GM12878 (cell line): Measurements from ENCODE around the gene TSPAN2. TPM values are rescaled to one million over a fixed set of nuclear protein-coding genes. Genes with fewer than 3 reads are reported as not detected.

Experiments used
- ATAC-seq: fragments of 200-7000 bp; cut with Tn5 transposase; 3 replicates; pipeline ENCODE4 v1.9.1; 2020; ENCODE audit warnings: mild to moderate bottlenecking, moderate library complexity
- BruUV-seq: library from RNA; stranded (reverse); fragments of 400-500 nt; replicated peaks from 2 replicates; lab custom pipeline; 2021; lab: Mats Ljungman, UMichigan
- CTCF ChIA-PET: fragments of 300-600 bp; sonication (Branson Sonifier 250); formaldehyde crosslinking; extraction: SDS; loops from one replicate; lab custom pipeline; 2021; ENCODE audit warnings: inconsistent platforms; lab: Yijun Ruan, JAX
- POLR2A ChIA-PET: fragments of 350-600 bp; formaldehyde crosslinking; extraction: SDS; loops from one replicate; lab custom pipeline; 2021; ENCODE audit warnings: inconsistent platforms; lab: Charles Lee
- RAD21 ChIA-PET: fragments of 300-600 bp; sonication (Branson Sonifier 250); formaldehyde crosslinking; loops from one replicate; lab custom pipeline; 2023; ENCODE audit warnings: antibody characterized with exemption; ENCODE audit not compliant: unreplicated experiment; lab: Charles Lee
- SMC1A ChIA-PET: fragments of 300-600 bp; sonication (Branson Sonifier 250); formaldehyde crosslinking; loops from one replicate; lab custom pipeline; 2023; ENCODE audit not compliant: unreplicated experiment, uncharacterized antibody; lab: Charles Lee
- DNase-seq: peaks from one replicate; pipeline ENCODE4 v3.0.0-alpha.2; 2011; ENCODE audit warnings: low read depth, low spot score
- FAIRE-seq: peaks from 3 replicates; lab custom pipeline; 2011; peaks lifted over from hg19 to GRCh38; lab: Jason Lieb, UNC
- H2AFZ ChIP-seq: 2 replicates; pipeline ENCODE4 v1.6.0; 2011; ENCODE audit warnings: low read depth, low read length, control low read depth; ENCODE audit not compliant: control insufficient read depth
- H3K27ac ChIP-seq: 2 replicates; pipeline ENCODE4 v1.5.1; 2011; ENCODE audit warnings: control low read depth; ENCODE audit not compliant: control insufficient read depth, insufficient read depth
- H3K27me3 ChIP-seq, 2 experiments: replicated peaks in 1 of 2; 2 replicates each; pipeline versions ENCODE4 v1.6.0 to v1.6.1; 2011; ENCODE audit warnings: low read length in 1 of 2; ENCODE audit not compliant: control insufficient read depth in 2 of 2, insufficient read depth in 2 of 2
- H3K36me3 ChIP-seq, 2 experiments: 2 replicates each; pipeline ENCODE4 v1.5.1; 2011; ENCODE audit warnings: low read length in 1 of 2; ENCODE audit not compliant: control insufficient read depth in 2 of 2, insufficient read depth in 2 of 2
- H3K4me1 ChIP-seq: 2 replicates; pipeline ENCODE4 v1.6.1; 2011; ENCODE audit warnings: mild to moderate bottlenecking, low read length, moderate library complexity, mixed read lengths; ENCODE audit not compliant: control insufficient read depth, insufficient read depth
- H3K4me2 ChIP-seq: 2 replicates; pipeline ENCODE4 v1.6.0; 2011; ENCODE audit warnings: control low read depth; ENCODE audit not compliant: control insufficient read depth, insufficient read depth
- H3K4me3 ChIP-seq: fragments of 200-600 bp; sonication (generic); 2 replicates; pipeline ENCODE4 v1.5.1; 2016
- H3K79me2 ChIP-seq: 2 replicates; pipeline ENCODE4 v1.6.0; 2011; ENCODE audit warnings: low read length; ENCODE audit not compliant: control insufficient read depth, insufficient read depth
- H3K9ac ChIP-seq: 2 replicates; pipeline ENCODE4 v1.8.0; 2011; ENCODE audit warnings: low read length, control low read depth, mixed read lengths; ENCODE audit not compliant: control insufficient read depth, insufficient read depth
- H3K9me3 ChIP-seq: replicated peaks from 3 replicates; pipeline ENCODE4 v1.5.1; 2011; ENCODE audit warnings: mild to moderate bottlenecking, low read length; ENCODE audit not compliant: control insufficient read depth, insufficient read depth
- H4K20me1 ChIP-seq: 2 replicates; pipeline ENCODE4 v1.6.0; 2011; ENCODE audit not compliant: control insufficient read depth, insufficient read depth
- BCL11A ChIP-seq: IDR thresholded peaks from 2 replicates; pipeline ENCODE4 v1.6.1; 2011; ENCODE audit warnings: low read depth, low read length
- CEBPB ChIP-seq, 2 experiments: fragments of 150-350 bp in 1 of 2; IDR thresholded peaks; 2 replicates each; pipeline ENCODE4 v1.6.1; 2012 to 2014; ENCODE audit warnings: low read depth in 2 of 2, low read length in 2 of 2, borderline replicate concordance in 1 of 2, inconsistent platforms in 1 of 2
- CHD4 ChIP-seq: fragments of 200-600 bp; sonication (generic); IDR thresholded peaks from 2 replicates; pipeline ENCODE4 v1.6.1; 2016; ENCODE audit warnings: mild to moderate bottlenecking
- CREM ChIP-seq: IDR thresholded peaks from 2 replicates; pipeline ENCODE4 v1.6.1; 2014; ENCODE audit warnings: antibody characterized with exemption, low read depth
- EED ChIP-seq: sonication (generic); IDR thresholded peaks from 2 replicates; pipeline ENCODE4 v1.6.1; 2016; ENCODE audit warnings: antibody characterized with exemption, low read depth
- HDAC2 ChIP-seq: fragments of 200-600 bp; sonication (generic); IDR thresholded peaks from 2 replicates; pipeline ENCODE4 v1.6.1; 2017
- MYC ChIP-seq: IDR thresholded peaks from 2 replicates; pipeline ENCODE4 v1.6.1; 2011; ENCODE audit warnings: mild to moderate bottlenecking, low read length, moderate library complexity, inconsistent platforms; ENCODE audit not compliant: insufficient read depth, insufficient replicate concordance, insufficient read length, severe bottlenecking
- POLR2AphosphoS2 ChIP-seq: IDR thresholded peaks from 2 replicates; pipeline ENCODE4 v1.6.1; 2011; ENCODE audit warnings: low read depth, mild to moderate bottlenecking, low read length, improper control_type of control experiment, moderate library complexity
- STAT3 ChIP-seq: IDR thresholded peaks from 2 replicates; pipeline ENCODE4 v1.6.1; 2011; ENCODE audit warnings: low read depth, low read length, improper control_type of control experiment
- TAF1 ChIP-seq: IDR thresholded peaks from 2 replicates; pipeline ENCODE4 v1.6.1; 2011; ENCODE audit warnings: mild to moderate bottlenecking, low read depth, low read length, borderline replicate concordance
- WRNIP1 ChIP-seq: IDR thresholded peaks from 2 replicates; pipeline ENCODE4 v1.6.1; 2011; ENCODE audit warnings: low read depth, low read length, improper control_type of control experiment, borderline replicate concordance
- WGBS: methylation state at CpG from one replicate; pipeline ENCODE4 v1.1.6; 2016; ENCODE audit warnings: low lambda C conversion rate; ENCODE audit not compliant: insufficient replicate concordance, insufficient coverage; ENCODE audit errors: missing lambda C conversion rate; 5-methylcytosine and 5-hydroxymethylcytosine counted together
- in situ Hi-C: fragments of 300-500 bp; cut with MboI; formaldehyde crosslinking; loops from 9 replicates; pipeline ENCODE4 v1.14.3; 2018; ENCODE audit warnings: mixed read lengths
- intact Hi-C: fragments of 100-400 bp; cut with micrococcal nuclease; formaldehyde crosslinking; loops from one replicate; pipeline ENCODE4 v1.14.2; 2022; ENCODE audit not compliant: unreplicated experiment
- polyA plus RNA-seq, 11 experiments: library from polyadenylated mRNA; depleted of rRNA in 4 of 11; unstranded in 6 of 11; stranded (reverse) in 5 of 11; fragments of >200 nt; fragmentation: Nextera tagmentation in 4 of 11; fragmentation: Illumina TruSeq in 1 of 11; extraction: Ambion mirVana in 4 of 11; extraction: Trizol in 1 of 11; gene quantifications; 1 replicate in 1 of 11; 2 replicates in 10 of 11; pipeline versions ENCODE4 v1.2.1 to v1.2.3, GENCODE V29; 2011 to 2016; ENCODE audit warnings: inconsistent platforms in 2 of 11, missing spikeins in 2 of 11, low read depth in 1 of 11
- total RNA-seq, 4 experiments: library from RNA; depleted of rRNA in 3 of 4; stranded (reverse); fragments of >200 nt in 3 of 4; fragmentation: Illumina TruSeq in 1 of 4; extraction: Trizol in 1 of 4; gene quantifications; 2 replicates each; pipeline versions ENCODE4 v1.2.1 to v1.2.3, GENCODE V29; 2013 to 2021
- TF ChIP-seq, protein P1 (sequence below): fragments of 450-650 bp; IDR thresholded peaks from 2 replicates; pipeline ENCODE4 v1.6.1; 2018; ENCODE audit warnings: borderline replicate concordance, mild to moderate bottlenecking; ENCODE audit not compliant: partially characterized antibody
- TF ChIP-seq, protein P2 (sequence below): IDR thresholded peaks from 2 replicates; pipeline ENCODE4 v1.6.1; 2011; ENCODE audit warnings: low read depth, low read length, improper control_type of control experiment, borderline replicate concordance
- TF ChIP-seq, protein P3 (sequence below): fragments of 450-650 bp; IDR thresholded peaks from 2 replicates; pipeline ENCODE4 v1.6.1; 2017; ENCODE audit warnings: borderline replicate concordance

TSPAN2 gene
- total and polyA plus RNA-seq, 10 of the 15 experiments (the other 5 are each of a cell fraction or from before 2014, with no cell fraction given), result under 0.01 to 0.73 TPM; not detected in 8

DNA sequence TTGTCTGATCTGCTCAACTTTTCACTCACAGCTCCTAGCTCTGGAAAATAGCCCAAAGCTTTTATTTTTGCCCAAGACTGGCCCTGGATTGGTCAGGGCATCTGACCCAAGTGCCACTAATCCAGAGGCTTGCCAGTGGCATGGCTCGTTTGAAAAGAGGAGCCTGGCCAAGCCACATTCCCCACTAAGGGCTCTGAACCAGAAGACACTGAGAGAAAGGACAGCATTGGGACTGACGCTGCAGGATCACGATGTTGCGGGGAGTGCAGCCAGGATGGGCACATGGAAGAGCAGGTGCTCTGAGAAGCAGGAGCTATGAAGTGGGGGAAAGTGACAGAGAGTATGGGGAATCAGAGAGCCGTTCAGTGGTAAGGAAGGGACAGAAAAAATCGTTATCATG lies 44.9 kb upstream of the TSPAN2 start:
- no peak overlapping the region for H2AFZ ChIP-seq
- ChIA-PET RAD21 (no interaction called here), CTCF (interaction anchor here (0.6 kb wide), 1 partner anchor 70 kb away, joined by 3 read pairs; no protein-coding TSS in a partner anchor), POLR2A (no interaction called here), SMC1A (no interaction called here)
- FAIRE-seq (no peak), ATAC-seq (no peak), DNase-seq (no peak)
- H3K9ac ChIP-seq, result no peak overlapping the region
- intact Hi-C loops (loop anchor here (10.0 kb wide), 1 partner anchor 571 kb away; no protein-coding TSS in a partner anchor), in situ Hi-C loops (no loop called here)
- no peak for TF ChIP-seq EED
- TF ChIP-seq POLR2AphosphoS2, result no peak
- no peak for TF ChIP-seq CHD4
- no peak for TF ChIP-seq BCL11A
- TF ChIP-seq WRNIP1, result no peak
- TF ChIP-seq HDAC2, result no peak
- no TSS peak for BruUV-seq
- H3K36me3 ChIP-seq, result no peaks in the 10 kb centered on the region
- no peak overlapping the region for H3K4me2 ChIP-seq
- no peak overlapping the region for H3K4me3 ChIP-seq
- no peaks in the 10 kb centered on the region for H3K79me2 ChIP-seq
- H3K27me3 ChIP-seq, result no peaks in the 10 kb centered on the region; a peak in 1 of 4 replicates
- no peaks in the 10 kb centered on the region for H3K4me1 ChIP-seq
- H3K27ac ChIP-seq, result no peak overlapping the region
- WGBS, result 47% methylated on average over 6 of the region's 6 CpGs
- no peaks in the 10 kb centered on the region for H4K20me1 ChIP-seq
- no peaks in the 10 kb centered on the region for H3K9me3 ChIP-seq

DNA sequence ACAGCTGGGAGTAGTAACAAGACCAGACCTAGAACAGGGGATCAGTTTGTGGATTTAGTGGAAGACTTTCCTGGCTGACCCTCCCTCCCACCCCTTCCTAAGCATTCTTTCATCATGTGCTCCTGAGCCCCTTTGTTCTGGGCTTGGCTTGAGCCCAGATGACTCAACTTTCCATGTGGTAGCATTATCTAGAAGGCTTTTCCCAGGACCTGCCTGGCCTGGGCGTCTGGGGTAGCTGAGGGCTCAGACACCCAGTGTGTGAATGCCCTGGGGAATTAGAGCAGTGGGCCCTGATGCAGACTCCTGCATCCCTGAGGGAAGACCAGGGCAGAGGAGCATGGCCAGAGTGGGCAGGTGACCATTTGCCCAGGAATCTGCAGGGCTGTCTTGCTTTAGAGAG lies 44.1 kb upstream of the TSPAN2 start:
- POLR2A ChIA-PET, result interaction anchor here (0.5 kb wide), 1 partner anchor 156 kb away, joined by 3 read pairs; no protein-coding TSS in a partner anchor
- DNase-seq (no peak), ATAC-seq (no peak), FAIRE-seq (no peak)
- H3K4me1 ChIP-seq, result no peaks in the 10 kb centered on the region
- no peak overlapping the region for H3K4me3 ChIP-seq
- no TSS peak for BruUV-seq
- in situ Hi-C loops, result no loop called here
- no peaks in the 10 kb centered on the region; a peak in 1 of 4 replicates for H3K27me3 ChIP-seq
- RAD21 ChIA-PET, result no interaction called here
- no peak overlapping the region for H3K4me2 ChIP-seq
- H3K27ac ChIP-seq, result no peak overlapping the region
- WGBS, result 0% methylated on average over 1 of the region's 1 CpG
- no peaks in the 10 kb centered on the region for H3K36me3 ChIP-seq
- H4K20me1 ChIP-seq, result no peaks in the 10 kb centered on the region
- H3K9me3 ChIP-seq, result no peaks in the 10 kb centered on the region
- H2AFZ ChIP-seq, result no peak overlapping the region
- SMC1A ChIA-PET, result no interaction called here
- CTCF ChIA-PET, result interaction anchor here (0.6 kb wide), 1 partner anchor 71 kb away, joined by 3 read pairs; no protein-coding TSS in a partner anchor
- H3K79me2 ChIP-seq, result no peaks in the 10 kb centered on the region
- intact Hi-C loops, result loop anchor here (10.0 kb wide), 1 partner anchor 571 kb away; no protein-coding TSS in a partner anchor
- H3K9ac ChIP-seq, result no peak overlapping the region
- TF ChIP-seq MYC (no peak), CREM (no peak), CEBPB (IDR thresholded peaks at IDR 0.05; ENCODE audit: borderline replicate concordance in 1 of 2, low read depth in 2 of 2, low read length in 2 of 2) (no peak), STAT3 (no peak), TAF1 (no peak)
- TF ChIP-seq, protein P1, sequence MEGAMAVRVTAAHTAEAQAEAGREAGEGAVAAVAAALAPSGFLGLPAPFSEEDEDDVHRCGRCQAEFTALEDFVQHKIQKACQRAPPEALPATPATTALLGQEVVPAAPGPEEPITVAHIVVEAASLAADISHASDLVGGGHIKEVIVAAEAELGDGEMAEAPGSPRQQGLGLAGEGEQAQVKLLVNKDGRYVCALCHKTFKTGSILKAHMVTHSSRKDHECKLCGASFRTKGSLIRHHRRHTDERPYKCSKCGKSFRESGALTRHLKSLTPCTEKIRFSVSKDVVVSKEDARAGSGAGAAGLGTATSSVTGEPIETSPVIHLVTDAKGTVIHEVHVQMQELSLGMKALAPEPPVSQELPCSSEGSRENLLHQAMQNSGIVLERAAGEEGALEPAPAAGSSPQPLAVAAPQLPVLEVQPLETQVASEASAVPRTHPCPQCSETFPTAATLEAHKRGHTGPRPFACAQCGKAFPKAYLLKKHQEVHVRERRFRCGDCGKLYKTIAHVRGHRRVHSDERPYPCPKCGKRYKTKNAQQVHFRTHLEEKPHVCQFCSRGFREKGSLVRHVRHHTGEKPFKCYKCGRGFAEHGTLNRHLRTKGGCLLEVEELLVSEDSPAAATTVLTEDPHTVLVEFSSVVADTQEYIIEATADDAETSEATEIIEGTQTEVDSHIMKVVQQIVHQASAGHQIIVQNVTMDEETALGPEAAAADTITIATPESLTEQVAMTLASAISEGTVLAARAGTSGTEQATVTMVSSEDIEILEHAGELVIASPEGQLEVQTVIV, result no peak
- TF ChIP-seq, protein P2, sequence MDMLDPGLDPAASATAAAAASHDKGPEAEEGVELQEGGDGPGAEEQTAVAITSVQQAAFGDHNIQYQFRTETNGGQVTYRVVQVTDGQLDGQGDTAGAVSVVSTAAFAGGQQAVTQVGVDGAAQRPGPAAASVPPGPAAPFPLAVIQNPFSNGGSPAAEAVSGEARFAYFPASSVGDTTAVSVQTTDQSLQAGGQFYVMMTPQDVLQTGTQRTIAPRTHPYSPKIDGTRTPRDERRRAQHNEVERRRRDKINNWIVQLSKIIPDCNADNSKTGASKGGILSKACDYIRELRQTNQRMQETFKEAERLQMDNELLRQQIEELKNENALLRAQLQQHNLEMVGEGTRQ, result no peak
- TF ChIP-seq, protein P3, sequence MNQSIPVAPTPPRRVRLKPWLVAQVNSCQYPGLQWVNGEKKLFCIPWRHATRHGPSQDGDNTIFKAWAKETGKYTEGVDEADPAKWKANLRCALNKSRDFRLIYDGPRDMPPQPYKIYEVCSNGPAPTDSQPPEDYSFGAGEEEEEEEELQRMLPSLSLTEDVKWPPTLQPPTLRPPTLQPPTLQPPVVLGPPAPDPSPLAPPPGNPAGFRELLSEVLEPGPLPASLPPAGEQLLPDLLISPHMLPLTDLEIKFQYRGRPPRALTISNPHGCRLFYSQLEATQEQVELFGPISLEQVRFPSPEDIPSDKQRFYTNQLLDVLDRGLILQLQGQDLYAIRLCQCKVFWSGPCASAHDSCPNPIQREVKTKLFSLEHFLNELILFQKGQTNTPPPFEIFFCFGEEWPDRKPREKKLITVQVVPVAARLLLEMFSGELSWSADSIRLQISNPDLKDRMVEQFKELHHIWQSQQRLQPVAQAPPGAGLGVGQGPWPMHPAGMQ, result no peak
